DMS53 treated with DMSO at 0.1 percent for 48 hours (cell line): ENCODE measurements around the gene NOL12.

Experiments used
- DNase-seq: peaks from one replicate; lab custom pipeline; 2025; ENCODE audit not compliant: unreplicated experiment; lab: John Stamatoyannopoulos, UW

NOL12 gene

DNA sequence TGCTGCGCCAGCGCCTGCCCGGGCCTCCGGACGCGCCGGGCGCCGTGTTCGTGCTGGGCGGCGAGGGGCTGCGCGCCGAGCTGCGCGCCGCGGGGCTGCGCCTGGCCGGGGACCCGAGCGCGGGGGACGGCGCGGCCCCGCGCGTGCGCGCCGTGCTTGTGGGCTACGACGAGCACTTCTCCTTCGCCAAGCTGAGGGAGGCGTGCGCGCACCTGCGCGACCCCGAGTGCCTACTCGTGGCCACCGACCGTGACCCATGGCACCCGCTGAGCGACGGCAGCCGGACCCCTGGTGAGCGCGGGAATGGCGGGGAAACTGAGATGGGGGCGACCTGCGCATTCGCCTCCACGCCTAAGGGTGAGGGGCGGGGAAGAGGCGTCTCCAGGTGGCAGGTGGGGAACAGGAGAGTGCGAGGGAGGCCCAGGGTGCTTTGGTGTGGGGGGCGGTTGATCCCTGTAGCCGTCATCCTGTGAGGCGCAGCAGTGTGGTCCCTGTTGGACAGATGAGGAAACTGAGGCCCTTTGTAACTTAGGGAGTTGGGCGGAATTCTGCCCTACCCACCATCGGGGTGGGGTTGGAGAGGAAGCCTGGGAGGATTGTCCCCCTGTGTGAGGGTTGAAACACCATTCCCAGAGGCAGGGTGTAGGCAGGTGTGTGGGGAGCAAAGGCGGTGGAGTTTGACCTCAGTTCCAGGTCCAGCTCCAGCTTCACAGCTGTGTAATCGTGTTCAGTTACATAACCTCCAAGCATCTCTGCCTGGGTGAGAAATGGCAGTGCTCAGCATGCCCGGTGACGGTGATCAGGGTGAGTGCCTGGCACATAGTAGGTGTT is 26.9 kb upstream of the NOL12 start:
- no peak for DNase-seq

- no peak for DNase-seq
These were observed 26.0 kb upstream of the NOL12 start for GRCh38 chr22:37659897-37660708.

GRCh38 chr22:37660709-37661045 is 25.5 kb upstream of the NOL12 start:
- DNase-seq = no peak

DNA sequence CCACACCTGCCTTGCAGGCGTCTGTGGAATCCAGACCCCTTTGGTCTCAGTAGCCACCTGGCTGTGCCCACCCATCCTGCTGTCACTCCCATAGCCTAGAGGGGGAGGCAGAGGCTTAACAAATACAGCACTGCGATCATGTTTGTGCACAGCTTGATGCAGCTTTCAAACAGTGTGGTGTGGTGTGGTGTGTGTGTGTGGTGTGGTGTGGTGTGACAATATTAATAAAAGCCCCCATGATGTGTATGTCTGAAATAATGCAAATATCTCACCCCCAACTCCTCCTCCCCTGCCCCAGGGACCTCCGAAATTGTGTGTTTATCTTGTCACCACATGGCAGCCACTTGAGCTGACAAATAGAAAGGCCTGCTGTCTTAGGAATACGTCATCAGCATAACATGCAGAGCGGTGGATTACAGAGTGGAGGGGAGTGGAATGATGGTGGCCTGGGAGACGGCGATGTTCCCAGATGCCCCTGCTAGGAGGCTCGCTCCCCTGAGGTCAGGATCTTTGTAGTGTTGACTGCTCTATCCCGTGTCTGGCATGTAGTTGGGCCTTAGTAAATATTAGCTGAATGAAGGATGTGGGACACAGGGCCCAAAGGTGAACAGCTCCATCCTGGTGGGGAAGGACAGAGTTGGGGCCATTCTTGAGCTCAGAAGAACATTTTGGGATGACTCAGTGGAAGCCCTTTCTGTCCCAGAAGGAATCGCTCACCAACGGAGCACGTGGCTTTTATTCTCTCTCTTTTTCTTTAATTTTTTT is 24.8 kb upstream of the NOL12 start:
- no peak for DNase-seq

- no peak for DNase-seq
These were observed 24.1 kb upstream of the NOL12 start for GRCh38 chr22:37662039-37662438.

- DNase-seq = no peak
These were observed 22.5 kb upstream of the NOL12 start for GRCh38 chr22:37663521-37664140.

DNA sequence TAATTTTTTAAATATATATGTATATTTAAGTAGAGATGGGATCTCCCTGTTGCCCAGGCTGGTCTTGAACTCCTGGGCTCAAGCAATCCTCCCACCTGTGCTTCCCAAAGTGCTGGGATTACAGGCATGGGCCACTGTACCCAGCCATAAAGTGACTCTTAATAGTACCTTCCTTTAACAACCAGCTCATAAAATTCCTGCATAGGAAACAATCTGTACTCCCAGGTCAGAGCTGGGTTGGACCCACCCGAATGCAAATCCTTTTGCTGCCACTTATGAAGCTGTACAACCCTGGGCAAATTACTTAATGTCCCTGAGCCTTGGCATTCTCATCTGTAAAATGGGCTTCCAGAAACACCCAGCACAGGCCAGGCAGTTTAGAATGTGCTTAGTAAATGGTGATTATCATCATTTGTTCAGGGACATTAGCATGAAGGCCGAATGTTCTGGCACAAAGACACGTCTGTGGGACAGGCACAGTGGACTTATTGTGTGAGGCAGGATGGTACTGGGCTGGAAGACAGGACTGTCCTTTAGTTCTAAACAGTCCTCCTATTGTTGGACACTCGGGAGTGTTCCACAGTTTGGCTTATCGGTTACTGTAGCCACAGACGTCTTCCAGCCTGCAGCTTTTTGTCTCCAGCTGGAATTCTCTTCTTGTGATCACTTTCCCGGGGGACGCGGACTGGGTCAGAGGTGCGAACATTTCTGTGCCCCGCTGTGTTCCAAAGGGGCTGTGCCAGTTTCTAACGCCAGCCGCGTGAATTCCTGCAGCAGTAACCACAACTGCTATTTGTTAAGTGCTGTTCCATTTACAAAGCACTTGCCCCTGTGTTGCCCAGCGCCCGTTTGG is 21.7 kb upstream of the NOL12 start:
- DNase-seq = no peak

- no peak for DNase-seq
These were observed 20.7 kb upstream of the NOL12 start for GRCh38 chr22:37665487-37665886.

DNA sequence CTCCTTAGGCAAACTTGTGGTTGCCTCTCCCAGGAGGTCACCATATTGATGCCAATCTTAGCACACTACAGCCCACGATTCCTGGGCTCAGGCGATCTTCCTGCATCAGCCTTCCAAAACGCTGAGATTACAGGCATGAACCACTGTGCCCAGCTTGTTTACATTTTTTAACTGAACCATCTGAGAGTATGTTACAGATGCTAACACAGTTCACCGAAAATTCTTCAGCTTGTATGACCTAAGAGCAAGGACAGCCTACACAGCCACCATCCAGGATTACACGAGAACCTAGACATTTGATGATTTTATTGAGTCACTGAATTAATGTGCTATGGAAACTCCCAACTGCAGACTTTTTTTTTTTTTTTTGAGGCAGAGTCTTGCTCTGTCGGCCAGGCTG is 16.6 kb upstream of the NOL12 start:
- DNase-seq = no peak

- DNase-seq = no peak
These were observed 13.8 kb upstream of the NOL12 start for GRCh38 chr22:37672206-37672919.

- DNase-seq = no peak
These were observed 13.2 kb upstream of the NOL12 start for GRCh38 chr22:37672920-37673455.

GRCh38 chr22:37674248-37674647 is 11.9 kb upstream of the NOL12 start:
- no peak for DNase-seq

DNA sequence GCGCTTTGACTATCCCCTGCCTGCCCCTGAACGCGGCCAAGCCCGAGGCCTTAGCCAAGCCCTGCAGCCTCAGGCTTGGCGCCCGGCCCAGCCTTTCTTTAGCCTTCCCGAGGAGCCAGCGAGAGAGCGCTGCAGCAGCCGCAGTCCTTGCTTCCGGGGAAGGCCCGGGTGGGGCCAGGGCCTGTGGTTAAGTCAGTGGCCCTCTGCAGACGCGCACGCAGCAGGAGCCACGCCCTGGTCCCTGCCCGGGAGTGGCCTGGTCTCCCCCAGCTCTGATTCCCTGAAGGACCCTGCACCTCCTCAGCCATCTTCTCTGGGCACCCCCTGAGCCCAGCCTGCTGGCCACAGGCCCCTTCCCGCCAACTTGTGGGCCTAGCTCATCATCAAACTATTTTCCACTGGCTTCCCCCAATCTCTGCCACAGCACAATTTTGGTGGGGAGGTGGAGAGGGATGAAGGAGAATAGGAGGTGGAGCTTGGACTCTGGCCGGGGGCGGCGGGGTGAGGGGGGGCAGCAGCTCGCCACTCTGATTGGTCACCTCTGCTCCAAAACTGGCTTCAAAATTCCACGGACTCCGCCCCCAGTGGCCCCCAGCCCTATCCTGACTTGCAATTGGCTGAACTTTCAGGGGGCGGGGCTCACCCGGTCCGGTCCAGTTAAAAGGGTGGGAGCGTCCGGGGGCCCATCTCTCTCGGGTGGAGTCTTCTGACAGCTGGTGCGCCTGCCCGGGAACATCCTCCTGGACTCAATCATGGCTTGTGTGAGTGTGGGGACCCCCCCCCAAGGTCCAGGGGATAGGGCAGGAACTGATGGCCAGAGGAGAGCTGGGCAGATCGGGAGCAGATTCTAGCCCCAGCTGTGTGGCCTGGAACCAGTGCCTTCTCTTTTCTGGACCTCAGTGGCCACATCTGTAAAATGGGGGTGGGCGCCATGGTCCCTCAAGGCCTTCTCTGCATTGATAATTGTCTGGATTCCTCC is 10.9 kb upstream of the NOL12 start, which contains the start of gene LGALS1:
TSS of gene LGALS1 (plus strand) at position 686 of the 979 bp plus-strand sequence. CDS start at position 753, 67 bp downstream.
- DNase-seq = no peak

- no peak for DNase-seq
These were observed 10.0 kb upstream of the NOL12 start for GRCh38 chr22:37675930-37676735.

DNA sequence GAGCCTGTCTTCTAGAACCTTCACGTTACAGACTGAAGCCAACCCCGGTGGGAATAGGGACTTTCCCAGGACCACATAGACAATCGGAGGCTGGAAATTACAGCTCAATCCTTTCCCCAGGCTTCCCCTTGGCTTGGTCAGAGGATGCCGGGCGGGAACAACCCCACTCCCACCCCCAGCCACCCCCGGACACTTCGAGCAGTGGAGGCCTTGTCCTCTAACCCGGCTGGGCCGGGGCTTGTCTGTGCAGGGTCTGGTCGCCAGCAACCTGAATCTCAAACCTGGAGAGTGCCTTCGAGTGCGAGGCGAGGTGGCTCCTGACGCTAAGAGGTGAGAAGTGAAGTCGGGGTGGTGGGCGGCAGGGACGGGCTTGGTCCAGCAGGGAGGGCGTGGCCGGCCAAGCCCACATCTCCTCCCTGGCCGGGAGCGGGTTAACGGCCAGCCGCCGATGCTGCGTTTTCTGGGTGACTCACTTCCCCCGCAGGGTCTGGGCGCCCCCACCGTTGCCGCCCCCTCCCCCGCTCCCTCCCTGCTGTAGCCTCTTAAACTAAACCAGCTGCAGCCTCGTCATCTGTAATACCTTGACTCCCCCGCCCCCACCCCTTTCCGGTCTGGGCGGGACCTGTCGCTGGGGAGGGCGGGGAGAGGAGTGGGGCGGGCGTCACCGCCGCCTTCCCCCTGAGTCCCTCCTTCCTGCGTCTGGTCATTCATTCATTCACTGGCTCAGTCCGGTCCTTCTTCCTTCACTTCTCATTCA is 9.2 kb upstream of the NOL12 start:
- DNase-seq = peak; percentile 19

GRCh38 chr22:37677493-37677974 is 8.6 kb upstream of the NOL12 start:
- no peak for DNase-seq
